BJ (cell line): Measurements from ENCODE around the gene NCOA7. TPM values are rescaled to one million over a fixed set of nuclear protein-coding genes. Genes with fewer than 3 reads are reported as not detected.

ENCODE experiments used
- CTCF ChIA-PET: fragments of 350-600 bp; formaldehyde crosslinking; extraction: SDS; loops from one replicate; lab custom pipeline; 2021; ENCODE audit warnings: antibody characterized with exemption, inconsistent platforms; lab: Yijun Ruan, JAX
- POLR2A ChIA-PET: fragments of 300-600 bp; sonication (Branson Sonifier 250); formaldehyde crosslinking; extraction: SDS; loops from one replicate; lab custom pipeline; 2021; ENCODE audit warnings: antibody characterized with exemption; lab: Charles Lee
- DNase-seq: peaks from one replicate; pipeline ENCODE4 v3.0.0-alpha.2; 2011; ENCODE audit warnings: low read depth
- H3K27me3 ChIP-seq: 2 replicates; pipeline ENCODE4 v1.6.0; 2011; ENCODE audit warnings: low read length; ENCODE audit not compliant: control insufficient read depth, insufficient read depth
- H3K36me3 ChIP-seq: 2 replicates; pipeline ENCODE4 v1.5.1; 2011; ENCODE audit warnings: low read length; ENCODE audit not compliant: control insufficient read depth, insufficient read depth
- H3K4me3 ChIP-seq: 2 replicates; pipeline ENCODE4 v1.5.1; 2011; ENCODE audit warnings: low read depth, mild to moderate bottlenecking, control low read depth, low read length
- polyA plus RNA-seq: library from polyadenylated mRNA; depleted of rRNA; stranded (reverse); fragments of >200 nt; gene quantifications from 2 replicates; pipeline ENCODE4 v1.2.3, GENCODE V29; 2011
- TF ChIP-seq, protein P1 (sequence below): IDR thresholded peaks from 2 replicates; pipeline ENCODE4 v1.5.1; 2011; ENCODE audit warnings: low read depth, mild to moderate bottlenecking, control low read depth, inconsistent platforms, low read length, moderate library complexity; ENCODE audit not compliant: insufficient read depth

The NCOA7 gene
- polyA plus RNA-seq, 1 experiment, result 27.2 TPM

DNA sequence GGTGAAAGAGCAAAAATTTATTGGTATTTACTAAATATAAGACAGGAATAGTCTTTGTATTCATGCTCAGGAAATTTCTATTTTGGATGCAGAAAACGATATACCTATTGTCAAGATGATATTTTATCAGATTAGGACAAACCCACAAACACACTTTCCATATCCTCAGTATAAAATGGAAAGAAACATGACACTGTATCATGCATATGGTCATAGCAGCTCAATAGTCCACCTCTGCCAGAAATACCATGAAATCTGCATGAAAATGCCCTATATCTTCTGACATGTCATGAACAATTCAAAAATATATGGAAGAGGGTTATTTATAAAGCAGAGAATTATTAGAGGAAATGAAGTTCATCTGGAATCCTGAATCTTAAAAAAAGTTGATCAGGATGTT, 154.1 kb downstream of the NCOA7 start:
- POLR2A ChIA-PET, result no interaction called here
- Histone ChIP-seq H3K4me3 (no peak overlapping the region), H3K36me3 (no peaks in the 10 kb centered on the region), H3K27me3 (no peaks in the 10 kb centered on the region)
- DNase-seq, result no peak
- TF ChIP-seq, protein P1, sequence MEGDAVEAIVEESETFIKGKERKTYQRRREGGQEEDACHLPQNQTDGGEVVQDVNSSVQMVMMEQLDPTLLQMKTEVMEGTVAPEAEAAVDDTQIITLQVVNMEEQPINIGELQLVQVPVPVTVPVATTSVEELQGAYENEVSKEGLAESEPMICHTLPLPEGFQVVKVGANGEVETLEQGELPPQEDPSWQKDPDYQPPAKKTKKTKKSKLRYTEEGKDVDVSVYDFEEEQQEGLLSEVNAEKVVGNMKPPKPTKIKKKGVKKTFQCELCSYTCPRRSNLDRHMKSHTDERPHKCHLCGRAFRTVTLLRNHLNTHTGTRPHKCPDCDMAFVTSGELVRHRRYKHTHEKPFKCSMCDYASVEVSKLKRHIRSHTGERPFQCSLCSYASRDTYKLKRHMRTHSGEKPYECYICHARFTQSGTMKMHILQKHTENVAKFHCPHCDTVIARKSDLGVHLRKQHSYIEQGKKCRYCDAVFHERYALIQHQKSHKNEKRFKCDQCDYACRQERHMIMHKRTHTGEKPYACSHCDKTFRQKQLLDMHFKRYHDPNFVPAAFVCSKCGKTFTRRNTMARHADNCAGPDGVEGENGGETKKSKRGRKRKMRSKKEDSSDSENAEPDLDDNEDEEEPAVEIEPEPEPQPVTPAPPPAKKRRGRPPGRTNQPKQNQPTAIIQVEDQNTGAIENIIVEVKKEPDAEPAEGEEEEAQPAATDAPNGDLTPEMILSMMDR, result no peak
- CTCF ChIA-PET, result interaction anchor here (1.9 kb wide), 1 partner anchor 39 kb away, joined by 5 read pairs; no protein-coding TSS in a partner anchor

DNA sequence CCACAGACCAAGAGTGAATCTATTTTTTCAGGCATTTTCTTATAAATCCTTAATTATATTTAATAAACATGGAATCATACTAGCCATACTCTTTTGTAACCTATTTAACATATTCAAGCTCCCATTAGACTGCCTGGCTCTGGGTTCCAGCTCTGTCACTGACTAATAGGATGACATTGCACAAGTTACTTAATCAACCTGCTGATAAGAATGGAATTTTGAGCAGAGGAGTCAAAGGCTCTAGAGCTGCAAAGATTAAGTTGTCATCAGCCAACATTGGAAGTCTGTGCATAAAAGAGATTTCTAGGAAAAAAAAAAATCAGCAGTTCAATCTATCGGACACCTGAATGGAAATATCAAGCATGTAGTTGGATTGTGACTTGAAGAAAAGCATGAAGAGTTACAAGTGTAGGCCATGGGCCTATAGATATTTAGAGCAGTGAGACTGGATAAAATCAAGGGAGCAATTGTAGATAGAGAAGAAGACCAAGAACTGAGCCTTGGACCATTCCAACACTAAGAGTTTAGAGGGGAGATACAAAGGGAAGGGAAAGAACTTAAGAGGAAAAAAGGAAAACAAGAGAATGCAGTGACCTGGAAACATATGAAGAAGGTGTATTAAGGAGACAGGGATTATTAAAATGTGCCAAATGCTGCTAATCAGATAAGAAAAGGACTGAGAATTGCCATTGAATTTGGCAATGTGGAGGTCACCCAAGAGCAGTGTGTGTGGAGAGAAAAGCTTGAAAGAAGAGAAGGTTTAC, 154.8 kb downstream of the NCOA7 start:
- no peak overlapping the region for H3K4me3 ChIP-seq
- ChIA-PET POLR2A (no interaction called here), CTCF (interaction anchor here (1.3 to 3.7 kb wide), 4 partner anchors 11 to 155 kb away, joined by 3 to 23 read pairs (median 10); partner anchors contain the start of genes HINT3 and NCOA7)
- TF ChIP-seq, protein P1, result no peak
- DNase-seq, result no peak
- H3K27me3 ChIP-seq, result no peaks in the 10 kb centered on the region
- no peaks in the 10 kb centered on the region for H3K36me3 ChIP-seq

DNA sequence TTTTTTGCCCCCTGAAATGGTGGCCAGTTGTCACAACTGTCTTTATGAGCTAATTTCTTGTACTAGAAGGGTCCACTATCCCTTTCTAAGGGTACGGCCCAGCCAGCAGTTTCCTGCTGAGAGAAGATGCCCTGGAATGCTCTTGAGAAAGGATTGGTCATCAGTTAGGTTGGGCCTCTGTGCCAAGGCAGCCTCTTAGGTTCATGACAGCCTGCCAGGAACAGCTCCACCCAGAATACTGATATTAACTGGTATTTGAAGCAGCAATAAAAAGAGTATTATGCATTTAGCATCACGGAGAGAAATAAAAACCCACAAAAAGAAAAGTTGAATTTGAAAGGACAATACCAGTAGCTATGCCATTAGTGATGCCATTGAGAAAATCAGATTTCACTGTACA, 156.9 kb downstream of the NCOA7 start:
- POLR2A ChIA-PET, result no interaction called here
- TF ChIP-seq, protein P1, result no peak
- Histone ChIP-seq H3K36me3 (no peaks in the 10 kb centered on the region), H3K27me3 (no peaks in the 10 kb centered on the region), H3K4me3 (no peak overlapping the region)
- DNase-seq, result no peak
- CTCF ChIA-PET, result interaction anchor here (1.2 to 3.7 kb wide), 5 partner anchors 9 to 639 kb away, joined by 3 to 23 read pairs (median 6); partner anchors contain the start of genes HINT3 and NCOA7

DNA sequence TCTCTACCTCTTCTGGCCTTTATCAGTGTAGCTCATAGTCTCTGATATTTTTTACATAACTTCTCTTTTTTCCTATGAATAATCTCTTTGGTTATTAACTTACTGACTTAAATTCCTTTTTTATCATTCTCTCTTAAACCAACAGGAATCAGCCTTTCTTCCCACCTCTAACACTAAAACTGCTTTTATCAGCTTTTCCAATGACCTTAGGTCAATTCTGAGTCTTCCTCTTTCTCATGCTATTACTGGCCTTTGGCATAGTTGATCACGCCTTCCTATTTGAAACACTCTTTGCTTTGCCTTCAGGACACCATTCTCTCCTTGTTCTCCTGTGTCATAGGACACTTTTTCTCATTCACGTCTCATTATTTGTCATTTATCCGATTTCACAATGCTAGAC, 157.7 kb downstream of the NCOA7 start:
- Histone ChIP-seq H3K4me3 (no peak overlapping the region), H3K27me3 (no peaks in the 10 kb centered on the region), H3K36me3 (no peaks in the 10 kb centered on the region)
- POLR2A ChIA-PET, result no interaction called here
- DNase-seq, result no peak
- TF ChIP-seq, protein P1, result no peak
- CTCF ChIA-PET, result interaction anchor here (1.2 to 3.7 kb wide), 4 partner anchors 8 to 640 kb away, joined by 3 to 23 read pairs (median 10); partner anchors contain the start of genes HINT3 and NCOA7

DNA sequence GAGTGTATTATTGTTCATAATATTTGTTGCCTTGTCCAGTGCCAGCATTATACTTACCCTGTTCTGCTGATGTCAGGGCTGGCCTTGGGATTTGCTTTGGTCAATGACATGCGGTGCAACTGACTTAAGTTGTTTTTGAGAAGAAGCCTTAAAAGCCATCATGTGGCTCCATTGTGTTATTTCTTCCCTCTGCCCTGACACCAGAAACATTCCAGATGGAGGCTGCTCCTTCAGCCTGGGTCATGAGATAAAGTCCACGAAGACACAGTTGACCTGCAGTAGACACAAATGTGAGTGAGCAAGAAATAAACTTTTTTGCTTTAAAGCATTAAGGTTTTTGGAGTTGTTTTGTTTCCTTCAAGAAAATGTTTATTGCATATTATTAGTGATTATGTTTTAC, 158.3 kb downstream of the NCOA7 start:
- Histone ChIP-seq H3K4me3 (no peak overlapping the region), H3K36me3 (no peaks in the 10 kb centered on the region), H3K27me3 (no peaks in the 10 kb centered on the region)
- DNase-seq, result no peak
- POLR2A ChIA-PET, result no interaction called here
- CTCF ChIA-PET, result interaction anchor here (3.7 kb wide), 1 partner anchor 7 kb away, joined by 23 read pairs; the partner anchor contains the start of gene HINT3
- TF ChIP-seq, protein P1, result no peak
